Activated gamma-delta T cell (primary cell): Measurements from ENCODE around the gene CGB3.

ENCODE experiments used
- DNase-seq: peaks from one replicate; lab custom pipeline; 2025; lab: John Stamatoyannopoulos, UW

Gene CGB3

GRCh38 chr19:48988286-48988685, 35.8 kb downstream of the CGB3 start:
- DNase-seq = no peak

GRCh38 chr19:48987323-48987722, 36.8 kb downstream of the CGB3 start:
- no peak for DNase-seq

- no peak for DNase-seq
Observed at GRCh38 chr19:48986211-48986610, 37.9 kb downstream of the CGB3 start.

- no peak for DNase-seq
Observed at GRCh38 chr19:48985711-48986110, 38.4 kb downstream of the CGB3 start.

- no peak for DNase-seq
Observed at GRCh38 chr19:48982280-48982679, 41.9 kb downstream of the CGB3 start.

- DNase-seq = no peak
Observed at GRCh38 chr19:48977061-48977460, 47.1 kb downstream of the CGB3 start.

GRCh38 chr19:48975947-48976847, 47.9 kb downstream of the CGB3 start:
- DNase-seq = no peak
